DMS153 treated with DMSO at 0.1 percent for 48 hours (cell line): ENCODE results near the gene PEF1.
A peak's percentile ranks its signal among the peaks of the same experiment; 100 is the strongest.

ENCODE experiments used
- DNase-seq: peaks from one replicate; lab custom pipeline; 2025; ENCODE audit not compliant: unreplicated experiment; lab: John Stamatoyannopoulos, UW

Gene PEF1

GRCh38 chr1:31655756-31656155 is 11.1 kb upstream of the PEF1 start:
- no peak for DNase-seq

DNA sequence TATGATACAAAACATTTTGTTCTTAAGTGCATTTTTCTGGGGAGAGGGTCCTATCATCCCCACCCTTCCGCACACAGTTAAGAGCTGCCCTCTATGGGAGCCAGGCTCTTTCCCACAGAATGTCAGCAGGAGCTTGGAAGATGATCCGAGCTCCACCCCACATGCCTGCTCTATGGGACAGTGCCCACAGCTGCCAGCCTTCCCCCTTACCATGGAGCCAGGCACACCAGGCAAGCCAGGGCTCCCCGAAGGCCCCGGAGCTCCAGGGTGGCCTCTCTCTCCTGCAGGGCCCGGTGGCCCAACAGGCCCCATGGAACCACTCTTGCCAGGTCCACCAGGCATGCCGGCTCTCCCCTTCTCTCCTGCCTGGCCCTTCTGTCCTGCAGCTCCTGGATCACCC is 10.4 kb upstream of the PEF1 start:
- no peak for DNase-seq

GRCh38 chr1:31654474-31654776 is 9.7 kb upstream of the PEF1 start:
- no peak for DNase-seq

DNA sequence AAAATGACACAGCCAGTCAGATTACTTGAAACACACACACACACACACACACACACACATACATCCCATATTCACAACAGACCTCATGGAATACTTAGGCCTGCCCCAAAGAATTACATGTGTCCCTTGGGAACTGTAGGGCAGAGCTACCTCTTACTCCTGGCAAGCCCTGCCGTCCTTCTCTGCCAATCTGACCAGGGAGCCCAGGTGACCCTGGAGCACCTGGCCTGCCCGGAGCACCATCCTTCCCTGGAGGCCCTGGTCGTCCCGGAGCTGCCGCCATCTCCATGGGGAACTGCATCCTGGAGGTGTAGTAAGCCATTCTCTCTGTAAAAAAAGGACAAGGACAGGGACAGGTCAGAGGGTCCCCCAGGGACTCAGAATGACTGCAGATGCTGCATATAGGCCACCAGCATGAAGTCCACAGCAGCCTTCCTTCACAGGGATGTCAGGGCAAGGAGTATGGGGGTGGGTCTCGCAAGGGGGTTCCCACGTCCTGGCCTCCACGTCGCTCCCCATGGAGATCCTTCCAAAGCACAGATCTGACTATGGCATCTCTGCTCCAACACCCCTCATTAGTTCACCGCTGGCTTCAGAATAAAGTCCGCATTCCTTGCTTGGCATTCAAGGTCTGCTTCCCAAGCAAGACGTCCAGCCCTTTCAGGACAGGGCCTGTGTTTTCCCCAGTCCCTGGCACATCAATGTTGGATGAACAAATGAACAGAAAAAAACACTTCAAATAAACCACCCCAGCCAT is 9.2 kb upstream of the PEF1 start:
- no peak for DNase-seq

GRCh38 chr1:31652891-31653499 is 8.3 kb upstream of the PEF1 start:
- no peak for DNase-seq

GRCh38 chr1:31651766-31652165 is 7.1 kb upstream of the PEF1 start:
- no peak for DNase-seq

DNA sequence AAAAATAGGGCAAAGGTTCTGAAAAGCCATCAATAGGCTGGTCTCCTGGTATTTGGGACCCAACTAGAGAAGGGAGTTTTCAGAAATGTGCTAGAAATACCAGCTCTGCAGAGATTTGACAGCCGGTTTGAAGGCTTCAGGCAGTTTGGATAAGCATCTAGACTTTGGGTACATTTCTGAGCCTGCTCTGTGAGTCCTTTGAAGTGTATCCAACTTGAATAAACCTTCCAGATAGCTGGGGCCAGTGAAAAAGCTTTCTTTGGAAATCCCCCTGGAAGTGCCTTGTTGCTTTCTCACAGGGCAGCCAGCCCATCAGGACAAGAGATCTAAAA is 6.4 kb upstream of the PEF1 start:
- no peak for DNase-seq

- DNase-seq = no peak
These were observed 5.7 kb upstream of the PEF1 start for GRCh38 chr1:31650161-31651088.

- no peak for DNase-seq
These were observed 4.1 kb upstream of the PEF1 start for GRCh38 chr1:31648641-31649357.

- DNase-seq = no peak
These were observed 3.5 kb upstream of the PEF1 start for GRCh38 chr1:31648190-31648589.

GRCh38 chr1:31647106-31647505 is 2.4 kb upstream of the PEF1 start:
- no peak for DNase-seq

- DNase-seq = no peak
These were observed 1.7 kb upstream of the PEF1 start for GRCh38 chr1:31646259-31646960.

DNA sequence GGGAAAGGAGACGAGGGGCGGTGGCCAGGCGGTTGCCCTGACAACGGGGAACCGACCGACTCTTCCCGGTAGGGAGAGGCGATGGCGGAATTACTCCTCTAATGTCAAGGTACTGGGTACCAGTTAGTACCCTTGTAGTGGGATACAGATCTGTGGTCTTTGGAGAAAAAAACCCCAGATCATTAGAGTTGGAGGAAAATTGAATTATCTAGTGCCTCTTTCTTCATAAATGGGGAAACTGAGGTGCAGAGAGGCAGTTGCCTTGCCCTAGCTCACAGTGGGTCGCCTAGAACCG is 545 bp upstream of the PEF1 start:
- DNase-seq = no peak

- no peak for DNase-seq
These were observed 608 bp downstream of the PEF1 start for GRCh38 chr1:31643976-31644559.

- no peak for DNase-seq
These were observed 1.8 kb downstream of the PEF1 start for GRCh38 chr1:31642897-31643296.

GRCh38 chr1:31642366-31642765 is 2.3 kb downstream of the PEF1 start:
- no peak for DNase-seq

DNA sequence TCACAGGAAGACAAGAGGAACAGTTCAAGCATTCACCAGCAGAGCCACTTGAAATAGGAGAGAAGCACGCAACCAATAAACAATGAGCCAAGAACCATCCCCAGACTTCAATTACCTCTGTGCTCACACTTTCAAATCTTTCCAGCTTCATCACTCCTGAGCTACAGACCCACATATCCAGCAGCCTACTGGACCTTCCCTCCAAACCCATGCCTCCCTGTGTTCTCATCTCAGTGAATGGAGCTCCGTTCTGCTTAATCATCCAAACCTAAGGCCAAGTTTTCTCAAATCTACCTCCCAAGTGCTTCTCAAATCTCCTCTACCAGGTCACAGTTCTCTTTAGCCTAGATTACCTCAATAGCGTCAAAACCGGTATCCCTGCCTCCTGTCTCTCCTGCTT is 3.7 kb downstream of the PEF1 start:
- no peak for DNase-seq

- no peak for DNase-seq
These were observed 4.5 kb downstream of the PEF1 start for GRCh38 chr1:31640179-31640578.

GRCh38 chr1:31639543-31639942 is 5.1 kb downstream of the PEF1 start:
- DNase-seq = no peak

DNA sequence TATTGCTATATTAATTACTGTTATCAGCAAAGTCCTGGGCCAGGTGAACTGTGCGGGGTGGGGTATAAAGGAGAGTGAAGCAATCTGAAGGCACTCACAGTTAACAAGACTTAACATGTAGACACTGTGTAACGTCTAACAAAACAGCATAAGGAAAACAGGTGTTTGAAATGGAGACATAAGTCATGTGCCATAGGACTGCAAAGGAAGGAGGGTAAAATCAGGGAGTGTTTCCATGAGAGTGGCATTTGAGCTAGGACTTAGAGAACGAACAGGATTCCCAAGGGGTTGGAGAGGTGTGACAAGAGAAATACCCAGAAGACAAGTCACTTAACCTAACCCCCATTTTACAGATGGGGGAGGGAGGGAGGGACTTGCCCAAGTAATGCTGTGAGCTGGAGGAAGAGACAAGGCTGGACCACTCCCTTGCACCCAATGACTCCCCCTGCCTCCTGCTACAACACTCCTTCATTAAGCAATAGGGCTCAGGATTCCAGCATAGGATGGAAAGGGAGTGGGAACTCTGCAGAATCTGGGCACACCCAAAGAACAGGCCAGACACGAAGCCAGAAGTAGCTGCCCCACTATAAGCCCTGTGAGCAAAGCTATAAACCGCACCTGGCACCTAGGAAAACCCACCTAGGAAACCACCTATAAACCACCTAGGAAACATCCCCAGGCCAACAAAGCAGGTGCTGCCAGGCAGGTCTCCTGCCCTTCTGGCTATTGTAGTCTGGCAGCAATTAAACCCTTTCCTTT is 6.6 kb downstream of the PEF1 start:
- DNase-seq = peak; percentile 75
